H1 (cell line): ENCODE measurements around the gene ABCC4.

Experiments used
- BCL11A ChIP-seq, 2 experiments: IDR thresholded peaks; one replicate each; pipeline ENCODE4 v1.6.1; 2011; ENCODE audit warnings: low read depth in 2 of 2, low read length in 2 of 2, mild to moderate bottlenecking in 2 of 2
- CTCF ChIP-seq, 3 experiments: IDR thresholded peaks; 1 replicate in 2 of 3; 2 replicates in 1 of 3; pipeline versions ENCODE4 v1.5.1 to v1.6.1; 2011; ENCODE audit warnings: low read length in 3 of 3, mild to moderate bottlenecking in 3 of 3, inconsistent platforms in 2 of 3, low read depth in 1 of 3, moderate library complexity in 1 of 3; ENCODE audit not compliant: insufficient read depth in 1 of 3; ENCODE audit errors: control extremely low read depth in 1 of 3
- GABPA ChIP-seq: IDR thresholded peaks from 2 replicates; pipeline ENCODE4 v1.6.1; 2011; ENCODE audit warnings: mild to moderate bottlenecking, low read length, moderate library complexity, borderline replicate concordance; ENCODE audit not compliant: insufficient read depth
- POLR2A ChIP-seq, 2 experiments: IDR thresholded peaks; 1 replicate in 1 of 2; 2 replicates in 1 of 2; pipeline ENCODE4 v1.6.1; 2011; ENCODE audit warnings: low read depth in 2 of 2, low read length in 2 of 2, mild to moderate bottlenecking in 2 of 2; ENCODE audit errors: control extremely low read depth in 1 of 2
- RAD21 ChIP-seq, 2 experiments: IDR thresholded peaks in 1 of 2; conservative IDR thresholded peaks in 1 of 2; 2 replicates each; pipeline ENCODE4 v1.6.1; 2011; ENCODE audit warnings: low read depth in 2 of 2, low read length in 2 of 2, improper control_type of control experiment in 1 of 2, inconsistent platforms in 1 of 2, mild to moderate bottlenecking in 1 of 2, moderate library complexity in 1 of 2
- RBBP5 ChIP-seq: IDR thresholded peaks from 2 replicates; pipeline ENCODE4 v1.7.1; 2012; ENCODE audit warnings: low read depth, mild to moderate bottlenecking, inconsistent platforms, low read length, moderate library complexity, borderline replicate concordance
- TAF1 ChIP-seq: IDR thresholded peaks from 2 replicates; pipeline ENCODE4 v1.6.1; 2011; ENCODE audit warnings: mild to moderate bottlenecking, low read depth, low read length
- YY1 ChIP-seq: IDR thresholded peaks from 2 replicates; pipeline ENCODE4 v1.6.1; 2011; ENCODE audit warnings: low read depth, mild to moderate bottlenecking, low read length
- ZNF274 ChIP-seq: IDR thresholded peaks from 2 replicates; pipeline ENCODE4 v1.7.0; 2012; ENCODE audit warnings: low read length, borderline replicate concordance; ENCODE audit errors: extremely low read depth

DNA sequence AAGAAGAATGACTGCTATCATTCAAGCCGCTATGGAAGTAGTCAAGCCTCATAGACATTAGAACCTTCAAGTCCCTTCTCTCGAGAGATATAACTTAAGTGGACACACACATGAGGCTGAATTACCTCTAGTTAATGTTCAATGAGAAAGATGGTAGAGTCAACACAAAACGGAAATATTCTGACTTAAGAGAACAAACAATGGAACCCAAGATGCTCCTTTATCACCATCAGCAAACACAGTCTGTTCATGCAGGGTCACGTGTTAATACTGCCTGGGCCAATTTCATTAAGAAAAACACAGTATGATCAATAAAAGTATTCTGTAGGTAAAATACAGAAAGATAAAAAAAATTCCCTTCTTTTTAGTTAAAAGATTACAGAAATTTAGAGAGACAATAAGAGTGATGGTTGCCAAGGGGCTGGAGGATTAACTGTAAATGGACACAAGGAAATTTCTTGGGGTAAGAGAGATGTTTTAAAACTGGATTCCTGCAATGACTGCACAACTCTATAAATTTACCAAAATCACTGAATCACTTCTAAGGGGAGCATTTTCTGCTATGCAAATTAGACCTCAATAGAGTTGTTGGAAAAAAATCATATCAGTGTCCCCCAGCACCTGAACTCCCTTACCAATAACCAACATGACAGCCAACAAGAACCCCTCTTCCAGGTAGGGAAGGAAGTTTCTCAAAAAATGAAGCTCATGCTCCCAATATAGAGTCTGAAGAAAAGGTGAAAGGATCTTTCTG is 256.6 kb downstream of the ABCC4 start:
- TF ChIP-seq CTCF (IDR thresholded peaks at IDR 0.05; ENCODE audit: control extremely low read depth in 1 of 3, insufficient read depth in 1 of 3, low read depth in 1 of 3, low read length in 3 of 3), result no peak
- no peak for TF ChIP-seq POLR2A (IDR thresholded peaks at IDR 0.05; ENCODE audit: control extremely low read depth in 1 of 2, low read depth in 2 of 2, low read length in 2 of 2)
- no peak for TF ChIP-seq YY1
- TF ChIP-seq RAD21 (IDR thresholded peaks at IDR 0.05 in 1 of 2, conservative IDR thresholded peaks at IDR 0.05 in 1 of 2; ENCODE audit: low read depth in 2 of 2, low read length in 2 of 2), result no peak
- TF ChIP-seq ZNF274, result no peak
- no peak for TF ChIP-seq BCL11A (IDR thresholded peaks at IDR 0.05; ENCODE audit: low read depth in 2 of 2, low read length in 2 of 2)
- no peak for TF ChIP-seq RBBP5
- no peak for TF ChIP-seq GABPA
- TF ChIP-seq TAF1, result no peak
